Neural crest cell (in vitro differentiated cells): ENCODE data around the gene PKIB. TPM values are rescaled to one million over a fixed set of nuclear protein-coding genes. Genes with fewer than 3 reads are reported as not detected.

Experiments
- DNase-seq: peaks from one replicate; pipeline ENCODE4 v3.0.0; 2021; ENCODE audit warnings: low read depth, mixed read lengths, low spot score
- H3K27ac Mint-ChIP-seq: one replicate; pipeline ENCODE4 v1.8.0; 2021; ENCODE audit warnings: mild to moderate bottlenecking, mixed read lengths; ENCODE audit not compliant: unreplicated experiment
- H3K27me3 Mint-ChIP-seq: 2 replicates; pipeline ENCODE4 v1.8.0; 2021; ENCODE audit warnings: low read depth, mild to moderate bottlenecking, mixed read lengths
- H3K36me3 Mint-ChIP-seq: 2 replicates; pipeline ENCODE4 v1.8.0; 2021; ENCODE audit warnings: low read depth, mild to moderate bottlenecking, mixed read lengths
- H3K4me1 Mint-ChIP-seq: 2 replicates; pipeline ENCODE4 v1.8.0; 2021; ENCODE audit warnings: mixed read lengths
- H3K4me3 Mint-ChIP-seq: one replicate; pipeline ENCODE4 v1.8.0; 2021; ENCODE audit warnings: mild to moderate bottlenecking, mixed read lengths
- H3K9me3 Mint-ChIP-seq: 2 replicates; pipeline ENCODE4 v1.8.0; 2021; ENCODE audit warnings: mixed read lengths
- CTCF ChIP-seq: fragments of 200-600 bp; sonication (generic); conservative IDR thresholded peaks from 2 replicates; pipeline ENCODE4 v1.5.0; 2021; ENCODE audit warnings: antibody characterized with exemption, mild to moderate bottlenecking
- long read RNA-seq: library from polyadenylated mRNA; unstranded; transcript quantifications from one replicate; pipeline ENCODE4 v2.0.0, GENCODE V29; 2020
- total RNA-seq: library from RNA; stranded (reverse); gene quantifications from 2 replicates; pipeline ENCODE4 v1.2.1, GENCODE V29; 2021

Gene PKIB, protein sequence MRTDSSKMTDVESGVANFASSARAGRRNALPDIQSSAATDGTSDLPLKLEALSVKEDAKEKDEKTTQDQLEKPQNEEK
- total RNA-seq = 86.4 and 88.8 TPM in 2 replicates
- long read RNA-seq, partial matches to known transcripts = 6 of 161 reads
- long read RNA-seq, other reads (novel, unspliced or antisense) = 154 of 161 reads

- TF ChIP-seq CTCF = no peak
- Mint-ChIP-seq H3K27ac (no peak within 1 kb of the TSS), H3K4me1 (peaks cover 14% of the 10 kb centered on the region), H3K27me3 (peaks cover 22% of the 10 kb centered on the region), H3K36me3 (peaks cover 39% of the 10 kb centered on the region), H3K4me3 (peak within 1 kb of the TSS; percentile 81), H3K9me3 (peaks cover 12% of the 10 kb centered on the region)
- peak; percentile 32 for DNase-seq
Observed at GRCh38 chr6:122609881-122610689, at the start of gene PKIB. TSS of gene PKIB (plus strand) at chr6:122610405. CDS start at chr6:122717795, 107,390 bp downstream.

GRCh38 chr6:122563364-122564052, 46.7 kb upstream of the PKIB start:
- peaks cover 19% of the 10 kb centered on the region for H3K9me3 Mint-ChIP-seq
- H3K4me1 Mint-ChIP-seq = peaks cover 4% of the 10 kb centered on the region
- H3K27me3 Mint-ChIP-seq = no peaks in the 10 kb centered on the region
- TF ChIP-seq CTCF = no peak
- DNase-seq = no peak
- peak overlapping the region; percentile 19 for H3K27ac Mint-ChIP-seq
- H3K4me3 Mint-ChIP-seq = no peak overlapping the region
- peaks cover 59% of the 10 kb centered on the region for H3K36me3 Mint-ChIP-seq

- H3K4me3 Mint-ChIP-seq = no peak overlapping the region
- peaks cover 15% of the 10 kb centered on the region for H3K9me3 Mint-ChIP-seq
- no peak for TF ChIP-seq CTCF
- DNase-seq = no peak
- H3K36me3 Mint-ChIP-seq = peaks cover 58% of the 10 kb centered on the region
- H3K27ac Mint-ChIP-seq = no peak overlapping the region
- H3K27me3 Mint-ChIP-seq = no peaks in the 10 kb centered on the region
- H3K4me1 Mint-ChIP-seq = peaks cover 4% of the 10 kb centered on the region
Observed at GRCh38 chr6:122564230-122564629, 46.0 kb upstream of the PKIB start.

- TF ChIP-seq CTCF = no peak
- Mint-ChIP-seq H3K27me3 (no peaks in the 10 kb centered on the region), H3K4me3 (no peak overlapping the region), H3K4me1 (peaks cover 4% of the 10 kb centered on the region), H3K27ac (no peak overlapping the region), H3K9me3 (peaks cover 13% of the 10 kb centered on the region), H3K36me3 (peaks cover 56% of the 10 kb centered on the region)
- DNase-seq = no peak
Observed at GRCh38 chr6:122565708-122566107, 44.5 kb upstream of the PKIB start.

GRCh38 chr6:122567034-122567433, 43.2 kb upstream of the PKIB start:
- H3K27me3 Mint-ChIP-seq = no peaks in the 10 kb centered on the region
- peaks cover 4% of the 10 kb centered on the region for H3K4me1 Mint-ChIP-seq
- H3K4me3 Mint-ChIP-seq = no peak overlapping the region
- TF ChIP-seq CTCF = no peak
- no peak overlapping the region for H3K27ac Mint-ChIP-seq
- H3K36me3 Mint-ChIP-seq = peaks cover 60% of the 10 kb centered on the region
- no peak for DNase-seq
- peaks cover 16% of the 10 kb centered on the region for H3K9me3 Mint-ChIP-seq
